Neural progenitor cell (in vitro differentiated cells): ENCODE data around the gene SCO2. TPM values are rescaled to one million over a fixed set of nuclear protein-coding genes. Genes with fewer than 3 reads are reported as not detected.

ENCODE experiments used
- DNase-seq: peaks from one replicate; pipeline ENCODE4 v3.0.0-alpha.2; 2016; ENCODE audit warnings: low spot score
- H2AFZ ChIP-seq: fragments of 200-600 bp; sonication (generic); replicated peaks from 2 replicates; pipeline ENCODE4 v1.6.1; 2016; ENCODE audit warnings: antibody characterized with exemption
- H3F3A ChIP-seq: fragments of 200-600 bp; sonication (generic); 2 replicates; pipeline ENCODE4 v1.6.1; 2016; ENCODE audit warnings: antibody characterized with exemption, low read depth
- H3K27ac ChIP-seq: fragments of 200-600 bp; sonication (generic); 2 replicates; pipeline ENCODE4 v1.5.1; 2016; ENCODE audit warnings: mild to moderate bottlenecking
- H3K27me3 ChIP-seq: fragments of 200-600 bp; sonication (generic); 2 replicates; pipeline ENCODE4 v1.6.1; 2016; ENCODE audit warnings: mild to moderate bottlenecking, moderate library complexity
- H3K36me3 ChIP-seq: fragments of 200-600 bp; sonication (generic); 2 replicates; pipeline ENCODE4 v1.5.1; 2016
- H3K4me1 ChIP-seq: fragments of 200-600 bp; sonication (generic); 2 replicates; pipeline ENCODE4 v1.6.1; 2016; ENCODE audit warnings: mixed run types
- H3K4me2 ChIP-seq: fragments of 200-600 bp; sonication (generic); 2 replicates; pipeline ENCODE4 v1.6.1; 2016
- H3K4me3 ChIP-seq: fragments of 200-600 bp; sonication (generic); 2 replicates; pipeline ENCODE4 v1.5.1; 2016
- H3K79me2 ChIP-seq: fragments of 200-600 bp; sonication (generic); 2 replicates; pipeline ENCODE4 v1.6.1; 2016; ENCODE audit warnings: low read depth
- H3K9ac ChIP-seq: fragments of 200-600 bp; sonication (generic); 2 replicates; pipeline ENCODE4 v1.6.1; 2016
- H3K9me3 ChIP-seq: fragments of 200-600 bp; sonication (generic); 2 replicates; pipeline ENCODE4 v1.5.1; 2016; ENCODE audit warnings: low read depth
- H4K20me1 ChIP-seq: fragments of 200-600 bp; sonication (generic); 2 replicates; pipeline ENCODE4 v1.6.1; 2016; ENCODE audit warnings: low read depth
- H3K27ac Mint-ChIP-seq: 3 replicates; pipeline ENCODE4 v1.8.0; 2021; ENCODE audit warnings: mixed read lengths
- H3K27me3 Mint-ChIP-seq: 2 replicates; pipeline ENCODE4 v1.8.0; 2022; ENCODE audit warnings: low read depth, mild to moderate bottlenecking, inconsistent platforms, moderate library complexity, mixed read lengths; ENCODE audit not compliant: insufficient read depth
- H3K36me3 Mint-ChIP-seq: 3 replicates; pipeline ENCODE4 v1.8.0; 2021; ENCODE audit warnings: mixed read lengths
- H3K4me1 Mint-ChIP-seq: 3 replicates; pipeline ENCODE4 v1.8.0; 2021; ENCODE audit warnings: mixed read lengths
- H3K4me3 Mint-ChIP-seq: 3 replicates; pipeline ENCODE4 v1.8.0; 2021; ENCODE audit warnings: mild to moderate bottlenecking, moderate library complexity, mixed read lengths
- H3K9me3 Mint-ChIP-seq: 3 replicates; pipeline ENCODE4 v1.8.0; 2020; ENCODE audit warnings: mixed read lengths
- CTCF ChIP-seq: fragments of 200-600 bp; sonication (generic); IDR thresholded peaks from 2 replicates; pipeline ENCODE4 v1.5.1; 2017; ENCODE audit warnings: antibody characterized with exemption, mild to moderate bottlenecking
- EZH2 ChIP-seq: fragments of 200-600 bp; sonication (generic); IDR thresholded peaks from 2 replicates; pipeline ENCODE4 v1.6.1; 2017; ENCODE audit warnings: antibody characterized with exemption, mild to moderate bottlenecking, moderate library complexity
- EZH2phosphoT487 ChIP-seq: fragments of 200-600 bp; sonication (generic); IDR thresholded peaks from 2 replicates; pipeline ENCODE4 v1.6.1; 2017; ENCODE audit warnings: antibody characterized with exemption
- total RNA-seq: library from RNA; depleted of rRNA; stranded (reverse); fragments of >200 nt; gene quantifications from 2 replicates; pipeline ENCODE4 v1.2.3, GENCODE V29; 2015; ENCODE audit warnings: low replicate concordance

The SCO2 gene
- total RNA-seq, 1 donor from 2014 or later = not detected

GRCh38 chr22:50572965-50573364 is 47.6 kb upstream of the SCO2 start:
- DNase-seq = no peak
- no peak overlapping the region for H3K4me3 Mint-ChIP-seq
- Histone ChIP-seq H3K27ac (no peak overlapping the region), H2AFZ (no peak overlapping the region), H3K4me1 (no peaks in the 10 kb centered on the region), H3K27me3 (no peaks in the 10 kb centered on the region), H3K79me2 (no peaks in the 10 kb centered on the region), H3K36me3 (no peaks in the 10 kb centered on the region), H3F3A (no peaks in the 10 kb centered on the region), H3K4me2 (no peak overlapping the region), H4K20me1 (no peaks in the 10 kb centered on the region), H3K4me3 (no peak overlapping the region), H3K9me3 (no peaks in the 10 kb centered on the region), H3K9ac (no peak overlapping the region)
- peaks cover 13% of the 10 kb centered on the region for H3K36me3 Mint-ChIP-seq
- no peaks in the 10 kb centered on the region for H3K4me1 Mint-ChIP-seq
- no peaks in the 10 kb centered on the region for H3K9me3 Mint-ChIP-seq
- peaks cover 6% of the 10 kb centered on the region for H3K27me3 Mint-ChIP-seq
- no peak overlapping the region for H3K27ac Mint-ChIP-seq
- no peak for TF ChIP-seq CTCF
- TF ChIP-seq EZH2phosphoT487 = no peak
- no peak for TF ChIP-seq EZH2

GRCh38 chr22:50571264-50572175 is 46.1 kb upstream of the SCO2 start:
- Mint-ChIP-seq H3K4me1 (no peaks in the 10 kb centered on the region), H3K9me3 (no peaks in the 10 kb centered on the region), H3K27ac (no peak overlapping the region), H3K27me3 (peaks cover 6% of the 10 kb centered on the region), H3K4me3 (no peak overlapping the region), H3K36me3 (peaks cover 16% of the 10 kb centered on the region)
- no peaks in the 10 kb centered on the region for H3K9me3 ChIP-seq
- no peak overlapping the region for H3K9ac ChIP-seq
- TF ChIP-seq CTCF (no peak), EZH2 (no peak), EZH2phosphoT487 (no peak)
- H3K4me1 ChIP-seq = no peaks in the 10 kb centered on the region
- H4K20me1 ChIP-seq = no peaks in the 10 kb centered on the region
- H3K79me2 ChIP-seq = no peaks in the 10 kb centered on the region
- H3K4me2 ChIP-seq = no peak overlapping the region
- no peaks in the 10 kb centered on the region for H3F3A ChIP-seq
- H3K36me3 ChIP-seq = no peaks in the 10 kb centered on the region
- H2AFZ ChIP-seq = no peak overlapping the region
- no peak overlapping the region for H3K4me3 ChIP-seq
- no peak for DNase-seq
- no peaks in the 10 kb centered on the region for H3K27me3 ChIP-seq
- H3K27ac ChIP-seq = no peak overlapping the region

GRCh38 chr22:50570861-50571260 is 45.5 kb upstream of the SCO2 start:
- no peaks in the 10 kb centered on the region for H3K27me3 ChIP-seq
- no peak overlapping the region for H2AFZ ChIP-seq
- no peak overlapping the region for H3K4me3 Mint-ChIP-seq
- H4K20me1 ChIP-seq = no peaks in the 10 kb centered on the region
- no peak overlapping the region for H3K27ac ChIP-seq
- no peak overlapping the region for H3K27ac Mint-ChIP-seq
- H3K9ac ChIP-seq = no peak overlapping the region
- no peaks in the 10 kb centered on the region for H3K4me1 ChIP-seq
- H3K27me3 Mint-ChIP-seq = peaks cover under 1% of the 10 kb centered on the region
- no peak overlapping the region for H3K4me2 ChIP-seq
- H3F3A ChIP-seq = no peaks in the 10 kb centered on the region
- H3K36me3 Mint-ChIP-seq = peaks cover 16% of the 10 kb centered on the region
- no peak for DNase-seq
- no peaks in the 10 kb centered on the region for H3K9me3 Mint-ChIP-seq
- no peaks in the 10 kb centered on the region for H3K36me3 ChIP-seq
- no peaks in the 10 kb centered on the region for H3K79me2 ChIP-seq
- no peak overlapping the region for H3K4me3 ChIP-seq
- no peaks in the 10 kb centered on the region for H3K9me3 ChIP-seq
- H3K4me1 Mint-ChIP-seq = no peaks in the 10 kb centered on the region
- no peak for TF ChIP-seq EZH2phosphoT487
- TF ChIP-seq EZH2 = no peak
- no peak for TF ChIP-seq CTCF
